ENCODE results near the gene WDFY1.

Gene WDFY1

GRCh38 chr2:223908304-223908998, 36.7 kb downstream of the WDFY1 start:
- Mint-ChIP-seq H3K4me1 (peaks cover 23% of the 10 kb centered on the region), H3K27me3 (no peaks in the 10 kb centered on the region), H3K27ac (peak overlapping the region; percentile 81), H3K36me3 (peaks cover 22% of the 10 kb centered on the region), H3K9me3 (no peaks in the 10 kb centered on the region), H3K4me3 (peak overlapping the region; percentile 6)
- DNase-seq (ENCODE audit: low spot score in 2 of 2), result no peak
- ATAC-seq (ENCODE audit: low read depth), result peak; percentile 64

GRCh38 chr2:223905996-223906395, 39.1 kb downstream of the WDFY1 start:
- Mint-ChIP-seq H3K27ac (peak overlapping the region; percentile 52), H3K9me3 (no peaks in the 10 kb centered on the region), H3K36me3 (peaks cover 20% of the 10 kb centered on the region), H3K27me3 (no peaks in the 10 kb centered on the region), H3K4me1 (peaks cover 21% of the 10 kb centered on the region), H3K4me3 (no peak overlapping the region)
- DNase-seq (ENCODE audit: low spot score in 2 of 2) (no peak), ATAC-seq (ENCODE audit: low read depth) (no peak)

- Mint-ChIP-seq H3K36me3 (peaks cover 29% of the 10 kb centered on the region), H3K27me3 (no peaks in the 10 kb centered on the region), H3K4me1 (peaks cover 21% of the 10 kb centered on the region), H3K27ac (peak overlapping the region; percentile 73), H3K4me3 (no peak overlapping the region), H3K9me3 (no peaks in the 10 kb centered on the region)
- ATAC-seq (ENCODE audit: low read depth) (peak; percentile 50), DNase-seq (ENCODE audit: low spot score in 2 of 2) (no peak)
Observed at GRCh38 chr2:223901854-223902253, 43.3 kb downstream of the WDFY1 start.

GRCh38 chr2:223901311-223901710, 43.8 kb downstream of the WDFY1 start:
- H3K36me3 Mint-ChIP-seq, result peaks cover 29% of the 10 kb centered on the region
- H3K4me1 Mint-ChIP-seq, result peaks cover 21% of the 10 kb centered on the region
- H3K27ac Mint-ChIP-seq, result peak overlapping the region; percentile 73
- no peak overlapping the region for H3K4me3 Mint-ChIP-seq
- H3K27me3 Mint-ChIP-seq, result no peaks in the 10 kb centered on the region
- DNase-seq (ENCODE audit: low spot score in 2 of 2), result no peak
- H3K9me3 Mint-ChIP-seq, result no peaks in the 10 kb centered on the region
- ATAC-seq (ENCODE audit: low read depth), result no peak

DNA sequence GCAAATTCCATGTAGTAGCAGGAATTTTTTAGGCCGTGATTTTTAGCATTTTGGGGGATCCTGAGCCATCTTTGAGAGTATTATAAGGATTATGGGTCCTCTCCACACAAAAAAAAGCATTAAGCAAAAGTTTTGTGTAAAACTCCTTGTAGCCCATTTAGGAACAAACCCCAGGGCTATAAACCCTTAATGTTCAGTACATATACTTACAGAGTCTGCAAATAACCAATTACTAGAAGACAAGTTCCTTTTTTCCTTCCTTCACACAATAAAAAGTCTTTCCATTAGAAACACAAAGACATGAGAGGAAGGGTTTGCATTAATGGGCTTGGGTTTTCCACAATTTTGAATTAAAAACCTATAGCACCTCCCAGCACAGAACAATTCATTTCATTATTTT, 44.6 kb downstream of the WDFY1 start:
- Mint-ChIP-seq H3K27ac (peak overlapping the region; percentile 55), H3K4me3 (no peak overlapping the region), H3K9me3 (no peaks in the 10 kb centered on the region), H3K36me3 (peaks cover 29% of the 10 kb centered on the region), H3K4me1 (peaks cover 24% of the 10 kb centered on the region), H3K27me3 (no peaks in the 10 kb centered on the region)
- DNase-seq (ENCODE audit: low spot score in 2 of 2), result no peak
- ATAC-seq (ENCODE audit: low read depth), result no peak

GRCh38 chr2:223900066-223900465, 45.1 kb downstream of the WDFY1 start:
- peaks cover 28% of the 10 kb centered on the region for H3K4me1 Mint-ChIP-seq
- H3K27me3 Mint-ChIP-seq, result no peaks in the 10 kb centered on the region
- H3K36me3 Mint-ChIP-seq, result peaks cover 29% of the 10 kb centered on the region
- DNase-seq (ENCODE audit: low spot score in 2 of 2), result no peak
- no peak overlapping the region for H3K4me3 Mint-ChIP-seq
- ATAC-seq (ENCODE audit: low read depth), result no peak
- peak overlapping the region; percentile 55 for H3K27ac Mint-ChIP-seq
- no peaks in the 10 kb centered on the region for H3K9me3 Mint-ChIP-seq

DNA sequence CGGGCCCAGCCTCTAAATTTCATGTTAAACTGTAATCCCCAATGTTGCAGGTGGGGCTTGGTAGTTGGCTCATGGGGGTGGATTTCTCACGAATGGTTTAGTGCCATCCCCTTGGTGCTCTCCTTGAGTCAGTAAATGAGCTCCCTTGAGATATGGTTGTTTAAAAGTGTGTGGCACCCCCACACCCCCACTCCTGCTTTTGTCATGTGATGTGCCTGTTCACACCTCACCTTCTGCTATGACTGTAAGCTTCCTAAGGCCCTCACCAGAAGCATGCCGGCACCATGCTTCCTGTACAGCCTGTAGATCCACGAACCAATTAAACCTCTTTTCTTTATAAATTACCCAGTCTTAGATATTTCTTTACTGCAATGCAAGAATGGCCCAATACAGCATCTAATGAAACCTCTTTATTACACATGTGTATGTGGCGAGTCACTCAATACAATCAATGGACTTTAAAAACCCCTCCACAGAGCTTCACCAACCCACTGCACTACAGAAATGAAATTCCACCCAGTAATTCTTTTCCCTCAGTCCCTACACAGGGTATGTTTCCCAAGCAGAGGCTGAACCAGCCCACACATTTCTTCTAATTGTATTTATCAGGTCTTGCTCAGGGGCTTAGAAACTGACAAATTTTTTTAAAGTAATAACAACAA, 47.3 kb downstream of the WDFY1 start:
- peaks cover 45% of the 10 kb centered on the region for H3K4me1 Mint-ChIP-seq
- DNase-seq (ENCODE audit: low spot score in 2 of 2) (no peak), ATAC-seq (ENCODE audit: low read depth) (no peak)
- peak overlapping the region; percentile 27 for H3K4me3 Mint-ChIP-seq
- no peaks in the 10 kb centered on the region for H3K9me3 Mint-ChIP-seq
- H3K36me3 Mint-ChIP-seq, result peaks cover 25% of the 10 kb centered on the region
- H3K27ac Mint-ChIP-seq, result peak overlapping the region; percentile 99
- H3K27me3 Mint-ChIP-seq, result no peaks in the 10 kb centered on the region

- peak overlapping the region; percentile 77 for H3K4me3 Mint-ChIP-seq
- H3K27ac Mint-ChIP-seq, result peak overlapping the region; percentile 99
- peak; percentile 37 for ATAC-seq (ENCODE audit: low read depth)
- no peak for DNase-seq (ENCODE audit: low spot score in 2 of 2)
- no peaks in the 10 kb centered on the region for H3K27me3 Mint-ChIP-seq
- peaks cover 25% of the 10 kb centered on the region for H3K36me3 Mint-ChIP-seq
- peaks cover 49% of the 10 kb centered on the region for H3K4me1 Mint-ChIP-seq
- no peaks in the 10 kb centered on the region for H3K9me3 Mint-ChIP-seq
Observed at GRCh38 chr2:223896833-223897311, 48.3 kb downstream of the WDFY1 start.

DNA sequence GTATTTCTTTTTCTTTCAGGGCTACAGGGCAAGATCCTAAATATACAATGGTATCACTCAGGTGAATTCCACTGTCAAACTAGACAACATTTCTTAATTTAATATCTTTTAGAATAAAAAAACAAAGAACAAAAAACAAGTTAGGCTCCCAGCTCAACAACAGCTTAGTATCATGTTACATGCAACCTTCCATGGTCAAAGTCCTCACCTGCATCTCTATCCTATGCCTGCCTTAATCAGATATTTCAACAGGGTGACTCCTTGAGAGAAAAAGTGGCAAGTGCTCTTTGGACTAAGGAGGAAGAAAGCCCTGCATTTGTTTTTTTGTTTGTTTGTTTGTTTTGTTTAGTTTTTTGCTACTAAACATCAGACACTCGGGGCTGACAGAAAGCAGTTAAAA, 50.2 kb downstream of the WDFY1 start:
- peak overlapping the region; percentile 76 for H3K4me3 Mint-ChIP-seq
- H3K4me1 Mint-ChIP-seq, result peaks cover 59% of the 10 kb centered on the region
- peaks cover 15% of the 10 kb centered on the region for H3K36me3 Mint-ChIP-seq
- H3K27ac Mint-ChIP-seq, result peak overlapping the region; percentile 99
- no peak for ATAC-seq (ENCODE audit: low read depth)
- no peak for DNase-seq (ENCODE audit: low spot score in 2 of 2)
- no peaks in the 10 kb centered on the region for H3K27me3 Mint-ChIP-seq
- H3K9me3 Mint-ChIP-seq, result no peaks in the 10 kb centered on the region

DNA sequence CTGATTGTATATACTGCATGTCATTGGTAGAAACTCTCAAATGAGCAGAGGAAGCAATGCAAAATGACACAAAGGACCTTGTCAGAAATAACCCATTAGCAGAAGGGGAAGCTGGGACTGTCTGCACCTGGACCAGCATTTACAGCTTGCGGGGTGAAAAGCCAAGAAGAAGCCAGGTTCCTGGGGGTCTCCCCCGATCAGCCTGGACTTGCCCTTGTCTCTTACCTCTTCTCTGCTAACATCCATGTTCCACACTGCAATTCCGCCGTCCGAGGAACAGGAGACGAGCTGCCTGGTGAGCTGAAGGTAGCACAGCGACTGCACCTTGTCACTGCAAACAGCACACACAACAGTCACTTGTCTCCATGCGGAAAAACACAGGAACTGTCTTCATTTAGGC, 51.1 kb downstream of the WDFY1 start:
- H3K4me1 Mint-ChIP-seq, result peaks cover 53% of the 10 kb centered on the region
- ATAC-seq (ENCODE audit: low read depth) (peak; percentile 72), DNase-seq (ENCODE audit: low spot score in 2 of 2) (peak; percentile 44 to 55)
- H3K36me3 Mint-ChIP-seq, result peaks cover 16% of the 10 kb centered on the region
- no peaks in the 10 kb centered on the region for H3K9me3 Mint-ChIP-seq
- H3K4me3 Mint-ChIP-seq, result peak overlapping the region; percentile 71
- peak overlapping the region; percentile 99 for H3K27ac Mint-ChIP-seq
- H3K27me3 Mint-ChIP-seq, result no peaks in the 10 kb centered on the region

DNA sequence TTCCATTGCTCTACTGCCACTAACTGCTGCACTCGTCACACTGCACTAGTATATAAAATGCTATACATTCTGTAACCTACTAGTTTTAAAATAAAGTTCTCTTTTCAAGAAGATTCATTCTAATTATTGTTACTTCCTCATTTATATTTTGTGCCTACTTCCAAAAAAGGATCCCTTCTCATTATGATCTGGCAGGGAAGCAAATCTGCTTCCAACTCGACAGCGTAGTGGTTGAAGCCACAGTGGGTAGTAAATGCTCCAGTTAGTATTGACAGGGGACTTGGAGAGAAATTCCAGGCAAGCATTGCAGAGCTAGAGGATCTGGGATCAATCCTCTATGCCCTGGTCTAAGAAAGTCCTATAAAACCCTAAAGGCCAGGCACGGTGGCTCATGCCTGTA, 54.4 kb downstream of the WDFY1 start:
- Mint-ChIP-seq H3K9me3 (no peaks in the 10 kb centered on the region), H3K27me3 (no peaks in the 10 kb centered on the region), H3K27ac (peak overlapping the region; percentile 29), H3K4me3 (peak overlapping the region; percentile 2), H3K4me1 (peaks cover 42% of the 10 kb centered on the region), H3K36me3 (peaks cover 12% of the 10 kb centered on the region)
- ATAC-seq (ENCODE audit: low read depth) (no peak), DNase-seq (ENCODE audit: low spot score in 2 of 2) (no peak)

GRCh38 chr2:223889229-223889628, 55.9 kb downstream of the WDFY1 start:
- H3K9me3 Mint-ChIP-seq, result no peaks in the 10 kb centered on the region
- peaks cover 28% of the 10 kb centered on the region for H3K4me1 Mint-ChIP-seq
- no peaks in the 10 kb centered on the region for H3K27me3 Mint-ChIP-seq
- H3K27ac Mint-ChIP-seq, result peak overlapping the region; percentile 25
- ATAC-seq (ENCODE audit: low read depth), result no peak
- DNase-seq (ENCODE audit: low spot score in 2 of 2), result no peak
- H3K4me3 Mint-ChIP-seq, result no peak overlapping the region
- H3K36me3 Mint-ChIP-seq, result peaks cover 18% of the 10 kb centered on the region

- DNase-seq (ENCODE audit: low spot score in 2 of 2) (no peak), ATAC-seq (ENCODE audit: low read depth) (no peak)
- Mint-ChIP-seq H3K4me3 (no peak overlapping the region), H3K27me3 (no peaks in the 10 kb centered on the region), H3K9me3 (no peaks in the 10 kb centered on the region), H3K36me3 (peaks cover 19% of the 10 kb centered on the region), H3K4me1 (peaks cover 19% of the 10 kb centered on the region), H3K27ac (peak overlapping the region; percentile 38)
Observed at GRCh38 chr2:223888251-223888650, 56.9 kb downstream of the WDFY1 start.

DNA sequence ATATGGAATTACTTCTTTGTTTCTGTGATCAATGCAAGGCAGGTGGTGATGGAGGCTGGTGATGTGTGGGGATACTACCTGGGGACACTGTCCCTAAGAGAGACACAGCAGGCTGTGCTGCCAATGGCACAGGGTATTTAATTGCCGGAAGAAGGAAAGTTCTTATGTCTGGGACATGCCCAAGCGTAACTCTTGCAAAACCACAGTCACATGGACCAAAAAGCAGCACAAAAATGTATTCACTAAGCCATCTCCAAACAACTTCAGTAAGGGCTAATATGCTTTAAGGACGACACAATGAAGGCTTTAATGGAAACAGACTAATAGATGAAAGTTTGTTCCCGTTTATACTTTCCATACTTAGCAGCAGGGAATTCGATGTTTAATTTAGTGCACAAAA, 58.0 kb downstream of the WDFY1 start:
- no peak overlapping the region for H3K4me3 Mint-ChIP-seq
- H3K4me1 Mint-ChIP-seq, result peaks cover 15% of the 10 kb centered on the region
- no peaks in the 10 kb centered on the region for H3K9me3 Mint-ChIP-seq
- peak overlapping the region; percentile 18 for H3K27ac Mint-ChIP-seq
- ATAC-seq (ENCODE audit: low read depth) (no peak), DNase-seq (ENCODE audit: low spot score in 2 of 2) (no peak)
- H3K36me3 Mint-ChIP-seq, result peaks cover 19% of the 10 kb centered on the region
- no peaks in the 10 kb centered on the region for H3K27me3 Mint-ChIP-seq

Data from memory B cell (primary cell).